CD4-positive, alpha-beta T cell treated with Interleukin-4 for 1 hour (primary cell): ENCODE data around the gene TUBB4B.
A peak's percentile ranks its signal among the peaks of the same experiment; 100 is the strongest.

ENCODE experiments used
- DNase-seq, 2 donors: peaks; one replicate each; pipeline ENCODE4 v3.0.0-alpha.2; 2020 to 2022

The TUBB4B gene

GRCh38 chr9:137226338-137227053 is 14.6 kb upstream of the TUBB4B start:
- DNase-seq: no peak

GRCh38 chr9:137227054-137227852 is 13.8 kb upstream of the TUBB4B start, which contains the start of gene RNF224:
TSS of gene RNF224 (plus strand) at chr9:137227502. CDS start at chr9:137228336, 834 bp downstream.
- DNase-seq: peak; percentile 84 to 85

- no peak for DNase-seq
Observed at GRCh38 chr9:137227853-137228505, 13.1 kb upstream of the TUBB4B start.

- no peak for DNase-seq
Observed at GRCh38 chr9:137228506-137228967, 12.6 kb upstream of the TUBB4B start.

GRCh38 chr9:137228968-137229896 is 11.9 kb upstream of the TUBB4B start:
- no peak for DNase-seq

GRCh38 chr9:137229903-137230704 is 11.0 kb upstream of the TUBB4B start:
- no peak for DNase-seq

- DNase-seq: no peak
Observed at GRCh38 chr9:137230705-137231371, 10.2 kb upstream of the TUBB4B start, which contains the start of gene SLC34A3. TSS of gene SLC34A3 (plus strand) at chr9:137230901. CDS start at chr9:137231703, 802 bp downstream.

GRCh38 chr9:137231372-137232039 is 9.6 kb upstream of the TUBB4B start:
- no peak for DNase-seq

GRCh38 chr9:137232101-137232500 is 9.0 kb upstream of the TUBB4B start:
- no peak for DNase-seq

GRCh38 chr9:137232510-137232909 is 8.6 kb upstream of the TUBB4B start:
- no peak for DNase-seq

- no peak for DNase-seq
Observed at GRCh38 chr9:137233143-137233980, 7.7 kb upstream of the TUBB4B start.

- DNase-seq: no peak
Observed at GRCh38 chr9:137234055-137234697, 6.9 kb upstream of the TUBB4B start.

GRCh38 chr9:137234758-137235423 is 6.2 kb upstream of the TUBB4B start:
- no peak for DNase-seq

GRCh38 chr9:137235424-137236237 is 5.5 kb upstream of the TUBB4B start:
- no peak for DNase-seq

- peak; percentile 90 to 91 for DNase-seq
Observed at GRCh38 chr9:137236238-137236935, 4.7 kb upstream of the TUBB4B start.

- no peak for DNase-seq
Observed at GRCh38 chr9:137236936-137237421, 4.1 kb upstream of the TUBB4B start.
